SJSA1 (cell line): ENCODE measurements around the gene A2M. TPM values are rescaled to one million over a fixed set of nuclear protein-coding genes. Genes with fewer than 3 reads are reported as not detected.

ENCODE experiments used
- DNase-seq, 2 experiments: peaks; one replicate each; pipeline ENCODE4 v3.0.0-alpha.2; 2015 to 2020; ENCODE audit warnings: low spot score in 2 of 2, low read depth in 1 of 2
- H3K27ac ChIP-seq: fragments of 250-450 bp; sonication (Bioruptor Pico); 2 replicates; pipeline ENCODE4 v1.5.1; 2020; ENCODE audit warnings: mild to moderate bottlenecking, moderate library complexity
- H3K27me3 ChIP-seq: fragments of 250-450 bp; sonication (Bioruptor Pico); replicated peaks from 2 replicates; pipeline ENCODE4 v1.5.1; 2020; ENCODE audit warnings: mild to moderate bottlenecking, moderate library complexity
- H3K36me3 ChIP-seq: fragments of 250-450 bp; sonication (Bioruptor Pico); 2 replicates; pipeline ENCODE4 v1.5.1; 2020; ENCODE audit warnings: mild to moderate bottlenecking
- H3K4me1 ChIP-seq: fragments of 250-450 bp; sonication (Bioruptor Pico); replicated peaks from 2 replicates; pipeline ENCODE4 v1.6.1; 2021; ENCODE audit warnings: mild to moderate bottlenecking
- H3K4me3 ChIP-seq: fragments of 250-450 bp; sonication (Bioruptor Pico); 2 replicates; pipeline ENCODE4 v1.5.1; 2020; ENCODE audit warnings: mild to moderate bottlenecking
- H3K9me3 ChIP-seq: fragments of 250-450 bp; sonication (Bioruptor Pico); replicated peaks from 2 replicates; pipeline ENCODE4 v1.5.1; 2020; ENCODE audit warnings: mild to moderate bottlenecking
- total RNA-seq: library from RNA; depleted of rRNA; stranded (reverse); fragments of >200 nt; shearing (Covaris generic); gene quantifications from 2 replicates; pipeline ENCODE4 v1.2.3, GENCODE V29; 2014

A2M gene
- total RNA-seq, 1 experiment from 2014 or later: 0.55 TPM

GRCh38 chr12:9132008-9132535, 16.4 kb upstream of the A2M start:
- Histone ChIP-seq H3K27ac (no peak overlapping the region), H3K27me3 (no peaks in the 10 kb centered on the region)
- DNase-seq: no peak

GRCh38 chr12:9130244-9130643, 14.5 kb upstream of the A2M start:
- Histone ChIP-seq H3K27ac (no peak overlapping the region), H3K4me3 (no peak overlapping the region), H3K9me3 (no peaks in the 10 kb centered on the region), H3K27me3 (no peaks in the 10 kb centered on the region), H3K36me3 (no peaks in the 10 kb centered on the region), H3K4me1 (no peaks in the 10 kb centered on the region)
- DNase-seq: no peak

More at GRCh38 chr12:9132008-9132535, 16.4 kb upstream of the A2M start:
- no peaks in the 10 kb centered on the region for H3K9me3 ChIP-seq
- no peaks in the 10 kb centered on the region for H3K4me1 ChIP-seq
- H3K36me3 ChIP-seq: no peaks in the 10 kb centered on the region
- no peak overlapping the region for H3K4me3 ChIP-seq

- Histone ChIP-seq H3K4me3 (no peak overlapping the region), H3K4me1 (no peaks in the 10 kb centered on the region), H3K9me3 (no peaks in the 10 kb centered on the region), H3K36me3 (no peaks in the 10 kb centered on the region), H3K27me3 (no peaks in the 10 kb centered on the region), H3K27ac (no peak overlapping the region)
- no peak for DNase-seq
Observed at GRCh38 chr12:9127936-9128663, 12.4 kb upstream of the A2M start.

- no peak for DNase-seq
- Histone ChIP-seq H3K36me3 (no peaks in the 10 kb centered on the region), H3K9me3 (no peaks in the 10 kb centered on the region), H3K27ac (no peak overlapping the region), H3K4me3 (no peak overlapping the region), H3K27me3 (no peaks in the 10 kb centered on the region), H3K4me1 (no peaks in the 10 kb centered on the region)
Observed at GRCh38 chr12:9127484-9127883, 11.8 kb upstream of the A2M start.

- Histone ChIP-seq H3K4me1 (no peaks in the 10 kb centered on the region), H3K9me3 (no peaks in the 10 kb centered on the region), H3K27me3 (no peaks in the 10 kb centered on the region), H3K4me3 (no peak overlapping the region), H3K27ac (no peak overlapping the region), H3K36me3 (no peaks in the 10 kb centered on the region)
- DNase-seq: no peak
Observed at GRCh38 chr12:9124383-9125031, 8.8 kb upstream of the A2M start.

GRCh38 chr12:9123781-9124382, 8.2 kb upstream of the A2M start:
- Histone ChIP-seq H3K9me3 (no peaks in the 10 kb centered on the region), H3K4me1 (no peaks in the 10 kb centered on the region), H3K36me3 (no peaks in the 10 kb centered on the region), H3K4me3 (no peak overlapping the region), H3K27ac (no peak overlapping the region), H3K27me3 (no peaks in the 10 kb centered on the region)
- DNase-seq: no peak

- no peaks in the 10 kb centered on the region for H3K27me3 ChIP-seq
- DNase-seq: no peak
- H3K4me1 ChIP-seq: no peaks in the 10 kb centered on the region
- H3K4me3 ChIP-seq: no peak overlapping the region
- H3K36me3 ChIP-seq: no peaks in the 10 kb centered on the region
- no peak overlapping the region for H3K27ac ChIP-seq
- no peaks in the 10 kb centered on the region for H3K9me3 ChIP-seq
Observed at GRCh38 chr12:9122091-9122609, 6.4 kb upstream of the A2M start.

GRCh38 chr12:9120487-9121184, 4.9 kb upstream of the A2M start:
- H3K4me1 ChIP-seq: no peaks in the 10 kb centered on the region
- no peak overlapping the region for H3K27ac ChIP-seq
- H3K27me3 ChIP-seq: no peaks in the 10 kb centered on the region
- H3K4me3 ChIP-seq: no peak overlapping the region
- H3K9me3 ChIP-seq: no peaks in the 10 kb centered on the region
- no peak for DNase-seq
- H3K36me3 ChIP-seq: no peaks in the 10 kb centered on the region

GRCh38 chr12:9118158-9118557, 2.4 kb upstream of the A2M start:
- 0 out of 2 replicates have a peak, but pooled peaks cover 3% of the 10 kb centered on the region for H3K27me3 ChIP-seq
- no peak overlapping the region for H3K27ac ChIP-seq
- H3K4me1 ChIP-seq: no peaks in the 10 kb centered on the region
- H3K4me3 ChIP-seq: no peak overlapping the region
- no peak for DNase-seq
- H3K9me3 ChIP-seq: no peaks in the 10 kb centered on the region
- no peaks in the 10 kb centered on the region for H3K36me3 ChIP-seq

- DNase-seq: no peak
- Histone ChIP-seq H3K27me3 (0 out of 2 replicates have a peak, but pooled peaks cover 3% of the 10 kb centered on the region), H3K4me3 (no peak overlapping the region), H3K36me3 (no peaks in the 10 kb centered on the region), H3K4me1 (no peaks in the 10 kb centered on the region), H3K27ac (no peak overlapping the region), H3K9me3 (no peaks in the 10 kb centered on the region)
Observed at GRCh38 chr12:9114946-9115345, 773 bp downstream of the A2M start.

- Histone ChIP-seq H3K27me3 (0 out of 2 replicates have a peak, but pooled peaks cover 3% of the 10 kb centered on the region), H3K36me3 (no peaks in the 10 kb centered on the region), H3K27ac (no peak overlapping the region), H3K4me3 (no peak overlapping the region), H3K4me1 (no peaks in the 10 kb centered on the region), H3K9me3 (no peaks in the 10 kb centered on the region)
- DNase-seq: no peak
Observed at GRCh38 chr12:9113987-9114309, 1.8 kb downstream of the A2M start.

- no peak overlapping the region for H3K27ac ChIP-seq
- H3K9me3 ChIP-seq: no peaks in the 10 kb centered on the region
- no peaks in the 10 kb centered on the region for H3K36me3 ChIP-seq
- H3K4me1 ChIP-seq: no peaks in the 10 kb centered on the region
- H3K4me3 ChIP-seq: no peak overlapping the region
- 0 out of 2 replicates have a peak, but pooled peaks cover 3% of the 10 kb centered on the region for H3K27me3 ChIP-seq
- DNase-seq: no peak
Observed at GRCh38 chr12:9113296-9113986, 2.3 kb downstream of the A2M start.
